C4-2B (cell line): ENCODE data around the gene OR5H1.
"Not testable (repeated sequence)": the region's sequence is repeated elsewhere in the genome, so short reads cannot be mapped to it uniquely, and the experiment has no call there.

Experiments used
- CTCF ChIP-seq: fragments of 450-650 bp; conservative IDR thresholded peaks from 2 replicates; pipeline ENCODE4 v1.5.1; 2017; ENCODE audit warnings: mild to moderate bottlenecking
- ZFX ChIP-seq: fragments of 450-650 bp; IDR thresholded peaks from 2 replicates; pipeline ENCODE4 v1.6.1; 2017

GRCh38 chr3:98149456-98149855 lies 18.9 kb downstream of the OR5H1 start:
- not testable (repeated sequence) for TF ChIP-seq CTCF, ZFX
